CD4-positive, alpha-beta T cell (primary cell): ENCODE measurements around the gene SIRT6. TPM values are rescaled to one million over a fixed set of nuclear protein-coding genes. Genes with fewer than 3 reads are reported as not detected.

ENCODE experiments used
- ATAC-seq: fragments of 200-7000 bp; cut with Tn5 transposase; one replicate; pipeline ENCODE4 v1.10.0; 2022; ENCODE audit warnings: mild to moderate bottlenecking; ENCODE audit not compliant: poor library complexity
- CTCF ChIA-PET: fragments of 350-600 bp; sonication (Branson Sonifier 250); formaldehyde crosslinking; loops from one replicate; lab custom pipeline; 2021; ENCODE audit warnings: antibody characterized with exemption, inconsistent platforms; lab: Charles Lee
- POLR2A ChIA-PET: fragments of 350-600 bp; sonication (Branson Sonifier 250); formaldehyde crosslinking; loops from one replicate; lab custom pipeline; 2021; ENCODE audit warnings: antibody characterized with exemption, inconsistent platforms; lab: Charles Lee
- DNase-seq, 14 experiments: peaks; one replicate each; pipeline ENCODE4 v3.0.0-alpha.2; 2013 to 2020; ENCODE audit warnings: mixed read lengths in 2 of 14
- H3K27ac ChIP-seq, 2 donors: one replicate each; pipeline versions ENCODE4 v1.5.1 to v1.7.0; 2013; ENCODE audit warnings: low read length in 2 of 2, low read depth in 1 of 2, mild to moderate bottlenecking in 1 of 2
- H3K27me3 ChIP-seq, 2 experiments: 1 replicate in 1 of 2; 2 replicates in 1 of 2; pipeline versions ENCODE4 v1.6.1 to v1.7.0; 2013; ENCODE audit warnings: low read length in 2 of 2, control low read depth in 1 of 2, mild to moderate bottlenecking in 1 of 2, moderate library complexity in 1 of 2; ENCODE audit not compliant: insufficient read depth in 2 of 2, control insufficient read depth in 1 of 2
- H3K36me3 ChIP-seq: one replicate; pipeline ENCODE4 v1.6.1; 2013; ENCODE audit warnings: low read length, control low read depth; ENCODE audit not compliant: insufficient read depth
- H3K4me1 ChIP-seq: one replicate; pipeline ENCODE4 v1.6.1; 2013; ENCODE audit warnings: low read length, control low read depth; ENCODE audit not compliant: insufficient read depth
- H3K4me3 ChIP-seq: one replicate; pipeline ENCODE4 v1.5.1; 2013; ENCODE audit warnings: mild to moderate bottlenecking, low read length, moderate library complexity
- H3K9me3 ChIP-seq, 2 experiments: 1 replicate in 1 of 2; 2 replicates in 1 of 2; pipeline versions ENCODE4 v1.6.1 to v1.7.0; 2013; ENCODE audit warnings: low read length in 2 of 2, mild to moderate bottlenecking in 2 of 2, control low read depth in 1 of 2, moderate library complexity in 1 of 2; ENCODE audit not compliant: control insufficient read depth in 1 of 2, insufficient read depth in 1 of 2
- H3K27ac Mint-ChIP-seq: one replicate; pipeline ENCODE4 v1.8.0; 2020; ENCODE audit warnings: mixed read lengths
- H3K27me3 Mint-ChIP-seq: one replicate; pipeline ENCODE4 v1.8.0; 2021; ENCODE audit warnings: mixed read lengths
- H3K36me3 Mint-ChIP-seq: one replicate; pipeline ENCODE4 v1.8.0; 2021; ENCODE audit warnings: low read depth, mixed read lengths
- H3K4me1 Mint-ChIP-seq: one replicate; pipeline ENCODE4 v1.8.0; 2021; ENCODE audit warnings: low read depth, mixed read lengths
- H3K4me3 Mint-ChIP-seq: one replicate; pipeline ENCODE4 v1.8.0; 2020; ENCODE audit warnings: mild to moderate bottlenecking, mixed read lengths
- H3K9me3 Mint-ChIP-seq: one replicate; pipeline ENCODE4 v1.8.0; 2020; ENCODE audit warnings: mixed read lengths
- CTCF ChIP-seq: fragments of 200-600 bp; IDR thresholded peaks from one replicate; pipeline ENCODE4 v1.8.0; 2022; ENCODE audit warnings: antibody characterized with exemption, mild to moderate bottlenecking
- intact Hi-C, 2 experiments: fragments of 100-400 bp; cut with DNase I in 1 of 2; cut with micrococcal nuclease in 1 of 2; formaldehyde crosslinking; loops; one replicate each; pipeline versions ENCODE4 v1.15.1 to v1.9.0; 2023 to 2025; cut with DNase I, micrococcal nuclease
- total RNA-seq, 174 experiments: library from RNA in 2 of 174; stranded (reverse) in 2 of 174; gene quantifications; one replicate each; pipeline ENCODE4 v1.2.3 and lab custom pipeline; 2021 to 2026

Gene SIRT6
- total RNA-seq, 2 experiments from 2014 or later: 11.2 to 14.2 TPM

GRCh38 chr19:4206818-4207484 lies 24.6 kb upstream of the SIRT6 start:
- POLR2A ChIA-PET: no interaction called here
- no peak overlapping the region for H3K4me3 Mint-ChIP-seq
- peaks cover 0 to 7% of the 10 kb centered on the region in 2 experiments for H3K9me3 ChIP-seq
- no peaks in the 10 kb centered on the region for H3K36me3 ChIP-seq
- H3K27me3 Mint-ChIP-seq: peaks cover 9% of the 10 kb centered on the region
- peaks cover 0 to 5% of the 10 kb centered on the region in 2 experiments for H3K27me3 ChIP-seq
- no peak overlapping the region for H3K4me3 ChIP-seq
- H3K4me1 Mint-ChIP-seq: no peaks in the 10 kb centered on the region
- no peaks in the 10 kb centered on the region for H3K9me3 Mint-ChIP-seq
- DNase-seq (no peak), ATAC-seq (no peak)
- H3K27ac ChIP-seq: no peak overlapping the region
- peaks cover 3% of the 10 kb centered on the region for H3K4me1 ChIP-seq
- intact Hi-C loops: loop anchor here in 1 of 2 experiments (10.0 kb wide), 2 partner anchors 512 to 542 kb away; no protein-coding TSS in a partner anchor
- TF ChIP-seq CTCF: no peak
- no peak overlapping the region for H3K27ac Mint-ChIP-seq
- no peaks in the 10 kb centered on the region for H3K36me3 Mint-ChIP-seq
- CTCF ChIA-PET: interaction anchor here (0.6 kb wide), 1 partner anchor 1675 kb away, joined by 3 read pairs; no protein-coding TSS in a partner anchor

DNA sequence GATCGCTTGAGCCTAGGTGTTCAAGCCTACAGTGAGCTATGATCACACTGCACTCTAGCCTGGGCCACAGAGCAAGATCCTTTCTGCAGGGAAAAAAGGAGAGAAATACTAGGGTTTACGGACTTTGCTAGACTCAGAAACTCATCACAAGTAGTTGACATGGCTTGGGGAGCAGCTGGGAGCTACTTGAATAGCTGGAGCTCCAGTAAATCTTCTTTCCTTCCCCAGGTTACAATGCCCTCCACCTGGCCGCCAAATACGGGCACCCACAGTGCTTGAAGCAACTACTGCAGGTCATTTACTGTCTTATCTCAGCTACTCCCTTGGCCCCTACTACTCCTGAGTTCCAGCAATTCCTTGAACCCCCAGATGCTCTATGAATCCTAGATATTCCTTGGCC lies 19.4 kb upstream of the SIRT6 start:
- no peak for TF ChIP-seq CTCF
- Histone ChIP-seq H3K27ac (no peak overlapping the region), H3K9me3 (no peaks in the 10 kb centered on the region), H3K27me3 (peaks cover 14 to 16% of the 10 kb centered on the region in 2 experiments), H3K4me3 (no peak overlapping the region), H3K36me3 (no peaks in the 10 kb centered on the region), H3K4me1 (peaks cover 8% of the 10 kb centered on the region)
- no peak overlapping the region for H3K4me3 Mint-ChIP-seq
- no peak overlapping the region for H3K27ac Mint-ChIP-seq
- intact Hi-C loops: loop anchor here (5.0 to 10.0 kb wide), 5 partner anchors 59 to 537 kb away; no protein-coding TSS in a partner anchor
- ChIA-PET POLR2A (interaction anchor here (1.4 kb wide), 1 partner anchor 216 kb away, joined by 7 read pairs; the partner anchor contains the start of gene EEF2), CTCF (interaction anchor here (0.9 to 2.0 kb wide), 3 partner anchors 15 to 62 kb away, joined by 3 to 8 read pairs (median 3); no protein-coding TSS in a partner anchor)
- no peaks in the 10 kb centered on the region for H3K36me3 Mint-ChIP-seq
- no peak for DNase-seq
- no peak for ATAC-seq
- peaks cover 10% of the 10 kb centered on the region for H3K4me1 Mint-ChIP-seq
- H3K27me3 Mint-ChIP-seq: peaks cover 42% of the 10 kb centered on the region
- no peaks in the 10 kb centered on the region for H3K9me3 Mint-ChIP-seq

DNA sequence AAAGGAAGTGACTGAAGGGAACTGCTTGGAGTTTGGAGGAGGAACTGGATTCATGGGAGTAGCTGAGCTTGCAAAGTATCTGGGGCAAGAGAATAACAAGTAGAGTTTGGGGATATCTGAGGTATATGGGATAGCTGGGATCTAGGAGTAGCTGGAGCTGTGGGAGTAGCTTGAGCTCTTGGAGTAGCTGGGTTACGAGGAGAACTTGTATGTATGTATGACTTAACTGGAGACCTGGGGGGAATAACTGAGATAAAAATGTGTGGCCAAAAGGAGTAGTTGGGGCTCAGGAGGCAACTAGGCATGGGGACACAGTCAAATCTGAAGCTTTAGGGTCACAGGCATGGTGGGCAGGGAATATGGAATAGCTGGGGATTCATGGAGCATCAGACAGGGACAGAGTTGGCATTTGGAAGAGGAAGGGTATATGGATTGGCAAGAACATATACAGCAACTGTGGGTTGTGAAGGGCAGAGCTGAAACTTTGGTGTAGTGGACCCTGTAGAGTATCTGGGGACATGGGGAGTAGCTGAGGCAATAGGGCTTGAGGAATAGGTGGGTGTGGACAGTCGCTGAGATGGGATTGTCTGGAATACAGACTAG lies 18.7 kb upstream of the SIRT6 start:
- H3K27ac Mint-ChIP-seq: no peak overlapping the region
- ATAC-seq (no peak), DNase-seq (no peak)
- no peak for TF ChIP-seq CTCF
- no peaks in the 10 kb centered on the region for H3K36me3 Mint-ChIP-seq
- H3K27ac ChIP-seq: no peak overlapping the region
- H3K4me3 ChIP-seq: no peak overlapping the region
- intact Hi-C loops: loop anchor here (5.0 to 10.0 kb wide), 5 partner anchors 59 to 536 kb away; no protein-coding TSS in a partner anchor
- no peak overlapping the region for H3K4me3 Mint-ChIP-seq
- ChIA-PET CTCF (interaction anchor here (0.9 to 2.0 kb wide), 3 partner anchors 14 to 61 kb away, joined by 3 to 8 read pairs (median 3); no protein-coding TSS in a partner anchor), POLR2A (no interaction called here)
- no peaks in the 10 kb centered on the region for H3K9me3 Mint-ChIP-seq
- peaks cover 21 to 22% of the 10 kb centered on the region in 2 experiments for H3K27me3 ChIP-seq
- H3K36me3 ChIP-seq: no peaks in the 10 kb centered on the region
- H3K27me3 Mint-ChIP-seq: peaks cover 49% of the 10 kb centered on the region
- H3K9me3 ChIP-seq: no peaks in the 10 kb centered on the region
- H3K4me1 ChIP-seq: peaks cover 8% of the 10 kb centered on the region
- peaks cover 10% of the 10 kb centered on the region for H3K4me1 Mint-ChIP-seq
